GM15510 (cell line): ENCODE measurements around the gene LIMCH1.

Experiments
- POLR2A ChIP-seq: IDR thresholded peaks from 3 replicates; pipeline ENCODE4 v1.6.1; 2011; ENCODE audit warnings: borderline replicate concordance; ENCODE audit not compliant: insufficient read length; ENCODE audit errors: extremely low read depth

Gene LIMCH1

GRCh38 chr4:41723286-41723685 lies 185.3 kb downstream of the LIMCH1 start:
- TF ChIP-seq POLR2A, result no peak

GRCh38 chr4:41725254-41725653 lies 187.3 kb downstream of the LIMCH1 start:
- no peak for TF ChIP-seq POLR2A

GRCh38 chr4:41727861-41728572 lies 190.1 kb downstream of the LIMCH1 start:
- no peak for TF ChIP-seq POLR2A

GRCh38 chr4:41728573-41728913 lies 190.6 kb downstream of the LIMCH1 start:
- no peak for TF ChIP-seq POLR2A

GRCh38 chr4:41731569-41732126 lies 193.7 kb downstream of the LIMCH1 start:
- TF ChIP-seq POLR2A, result no peak

- no peak for TF ChIP-seq POLR2A
These were observed 196.4 kb downstream of the LIMCH1 start for GRCh38 chr4:41734371-41734770.

- TF ChIP-seq POLR2A, result no peak
These were observed 203.4 kb downstream of the LIMCH1 start for GRCh38 chr4:41741354-41741753.

- no peak for TF ChIP-seq POLR2A
These were observed 206.8 kb downstream of the LIMCH1 start for GRCh38 chr4:41744572-41745291.

- TF ChIP-seq POLR2A, result no peak
These were observed 207.5 kb downstream of the LIMCH1 start for GRCh38 chr4:41745292-41746024.

GRCh38 chr4:41746025-41746439 lies 208.1 kb downstream of the LIMCH1 start:
- TF ChIP-seq POLR2A, result no peak

- TF ChIP-seq POLR2A, result no peak
These were observed 208.7 kb downstream of the LIMCH1 start for GRCh38 chr4:41746440-41747229.

- TF ChIP-seq POLR2A, result no peak
These were observed 209.5 kb downstream of the LIMCH1 start for GRCh38 chr4:41747230-41748055.

- no peak for TF ChIP-seq POLR2A
These were observed 210.2 kb downstream of the LIMCH1 start for GRCh38 chr4:41748074-41748570.
